HG02981 (cell line): ENCODE data around the gene BAHCC1.
"Not testable (repeated sequence)": the region's sequence is repeated elsewhere in the genome, so short reads cannot be mapped to it uniquely, and the experiment has no call there.

ENCODE experiments used
- ATAC-seq: cut with Tn5 transposase; IDR thresholded peaks from one replicate; pipeline ENCODE4 v1.9.1; 2021; ENCODE audit warnings: mild to moderate bottlenecking, moderate library complexity; ENCODE audit not compliant: unreplicated experiment

The BAHCC1 gene

DNA sequence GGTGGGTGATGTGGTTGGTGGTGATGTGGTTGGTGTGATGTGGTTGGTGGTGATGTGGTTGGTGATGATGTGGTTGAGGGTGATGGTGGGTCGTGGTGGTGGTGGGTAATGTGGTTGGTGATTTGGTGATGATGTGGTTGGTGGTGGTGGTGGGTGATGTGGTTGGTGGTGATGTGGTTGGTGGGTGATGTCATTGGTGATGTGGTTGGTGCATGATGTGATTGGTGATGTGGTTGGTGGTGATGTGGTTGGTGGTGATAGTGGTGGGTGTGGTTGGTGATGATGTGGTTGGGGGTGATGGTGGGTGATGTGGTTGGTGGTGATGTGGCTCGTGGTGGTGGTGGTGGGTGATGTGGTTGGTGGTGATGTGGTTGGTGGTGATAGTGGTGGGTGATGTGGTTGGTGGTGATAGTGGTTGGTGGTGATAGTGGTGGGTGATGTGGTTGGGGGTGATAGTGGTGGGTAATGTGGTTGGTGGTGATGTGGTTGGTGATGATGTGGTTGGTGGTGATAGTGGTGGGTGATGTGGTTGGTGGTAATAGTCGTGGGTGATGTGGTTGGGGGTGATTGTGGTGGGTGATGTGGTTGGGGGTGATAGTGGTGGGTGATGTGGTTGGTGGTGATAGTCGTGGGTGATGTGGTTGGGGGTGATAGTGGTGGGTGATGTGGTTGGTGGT, 30.6 kb downstream of the BAHCC1 start:
- ATAC-seq = not testable (repeated sequence)

DNA sequence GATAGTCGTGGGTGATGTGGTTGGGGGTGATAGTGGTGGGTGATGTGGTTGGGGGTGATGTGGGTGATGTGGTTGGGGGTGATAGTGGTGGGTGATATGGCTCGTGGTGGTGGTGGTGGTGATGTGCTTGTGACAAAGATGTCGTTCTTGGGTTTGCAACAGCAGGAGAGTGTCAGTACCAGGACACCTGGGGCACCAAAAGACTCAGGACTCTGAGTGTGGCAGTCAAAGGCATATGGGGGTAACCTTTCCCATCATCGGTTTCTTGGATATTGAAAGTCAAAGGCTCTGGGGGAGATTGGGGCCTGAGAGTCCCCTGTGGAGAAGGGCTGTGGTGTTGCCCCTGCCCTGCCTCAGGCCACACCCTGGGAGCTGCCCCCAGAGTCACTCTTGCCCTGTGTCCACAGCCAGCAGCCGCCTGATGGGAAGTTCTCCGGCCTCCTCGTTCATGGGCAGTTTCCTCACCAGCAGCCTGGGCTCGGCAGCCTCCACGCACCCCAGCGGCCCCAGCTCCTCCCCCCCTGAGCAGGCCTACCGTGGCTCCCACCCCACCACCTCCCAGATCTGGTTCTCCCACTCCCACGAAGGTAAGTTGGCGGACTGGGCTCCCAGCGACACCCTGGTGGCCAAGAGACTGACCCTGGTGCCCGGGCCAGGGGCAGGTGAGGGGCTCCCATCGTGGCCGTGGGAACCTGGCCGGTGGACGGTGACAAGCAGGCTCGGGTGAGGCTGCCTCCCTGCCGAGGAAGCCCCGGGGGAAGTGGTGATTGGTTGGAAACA, 31.3 kb downstream of the BAHCC1 start:
- ATAC-seq = no peak

DNA sequence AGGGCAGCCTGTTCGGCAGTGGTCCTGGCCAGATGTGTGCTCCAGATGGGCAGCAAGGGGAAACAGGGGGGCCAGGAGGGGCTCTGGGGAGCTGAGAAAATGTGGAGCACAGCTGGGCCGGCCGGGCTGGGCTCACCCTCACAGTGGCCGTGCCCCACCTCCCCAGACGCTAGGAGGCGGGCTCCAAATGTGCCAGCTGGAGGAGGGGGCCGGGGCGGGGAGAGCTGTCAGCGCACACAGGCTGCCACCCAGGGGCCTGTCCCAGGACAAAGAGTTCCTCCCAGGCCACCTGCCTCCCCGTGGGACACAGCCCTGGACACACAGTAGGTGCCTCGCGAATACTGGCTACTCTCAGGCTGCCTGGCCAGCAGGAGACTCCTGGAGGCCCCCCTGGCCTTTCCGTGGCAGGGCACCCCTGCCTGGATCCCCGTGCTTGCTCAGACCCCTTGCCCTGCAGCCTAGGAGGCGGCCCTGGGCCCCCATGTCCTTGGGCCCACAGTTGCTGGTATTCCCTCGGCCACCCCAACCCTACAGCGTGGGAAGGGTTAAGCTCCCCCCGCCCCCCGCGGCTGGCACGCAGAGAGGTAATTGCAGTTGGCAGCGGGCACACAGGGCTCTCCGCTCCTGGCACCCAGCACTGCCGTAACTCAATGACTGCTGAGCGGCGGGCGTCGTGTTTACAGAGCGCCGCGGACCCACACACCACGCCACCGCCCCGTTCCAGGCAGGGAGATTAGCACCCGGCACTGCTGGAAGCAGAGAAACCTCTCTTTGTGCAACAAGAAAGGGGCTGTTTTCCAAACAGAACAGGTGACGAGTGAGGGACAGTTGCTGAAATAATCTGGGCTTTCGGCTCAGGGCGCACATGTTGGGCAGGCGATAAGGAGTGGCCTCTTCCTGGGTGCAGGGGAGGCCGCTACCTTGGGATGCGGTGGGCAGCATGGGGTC, 32.2 kb downstream of the BAHCC1 start:
- ATAC-seq = no peak

DNA sequence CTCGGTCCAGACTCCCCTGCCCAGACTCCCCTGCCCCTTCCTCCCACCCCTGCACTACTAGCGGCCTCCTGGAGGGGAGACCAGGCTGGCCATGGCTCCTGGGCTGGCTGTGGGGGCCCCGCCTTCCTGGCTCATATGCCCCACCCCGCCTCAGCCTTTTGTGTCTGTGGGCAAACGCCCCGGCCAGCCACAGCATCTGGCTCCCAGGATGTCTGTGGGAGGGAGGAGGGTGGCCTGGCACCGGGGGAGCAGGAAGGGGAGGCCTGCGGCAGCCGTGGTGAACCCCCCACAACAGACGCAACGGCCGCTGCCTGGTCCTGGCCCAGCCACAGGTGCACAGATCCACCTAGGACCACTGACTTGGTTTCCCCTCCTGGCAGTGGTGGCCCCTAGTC, 32.9 kb downstream of the BAHCC1 start:
- no peak for ATAC-seq

DNA sequence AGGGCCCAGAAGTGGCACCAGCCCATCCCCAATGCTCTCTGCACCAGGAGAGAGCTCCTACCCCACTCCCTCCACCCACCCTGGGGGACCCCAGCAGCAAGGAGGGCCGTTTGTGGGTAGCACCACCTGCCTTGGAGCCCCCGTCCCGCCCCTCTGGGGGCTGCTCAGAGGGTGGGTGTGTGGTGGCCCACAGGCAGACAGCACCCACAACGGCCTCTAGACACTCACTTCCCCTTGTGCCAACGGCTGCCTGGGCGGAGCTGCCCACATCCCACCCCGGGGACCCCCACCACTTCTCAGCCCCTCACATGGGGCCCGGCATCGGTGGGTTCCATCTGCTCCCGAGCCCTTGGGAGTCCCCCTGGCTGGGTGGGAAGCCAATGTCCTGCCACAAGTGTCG, 33.3 kb downstream of the BAHCC1 start:
- no peak for ATAC-seq

DNA sequence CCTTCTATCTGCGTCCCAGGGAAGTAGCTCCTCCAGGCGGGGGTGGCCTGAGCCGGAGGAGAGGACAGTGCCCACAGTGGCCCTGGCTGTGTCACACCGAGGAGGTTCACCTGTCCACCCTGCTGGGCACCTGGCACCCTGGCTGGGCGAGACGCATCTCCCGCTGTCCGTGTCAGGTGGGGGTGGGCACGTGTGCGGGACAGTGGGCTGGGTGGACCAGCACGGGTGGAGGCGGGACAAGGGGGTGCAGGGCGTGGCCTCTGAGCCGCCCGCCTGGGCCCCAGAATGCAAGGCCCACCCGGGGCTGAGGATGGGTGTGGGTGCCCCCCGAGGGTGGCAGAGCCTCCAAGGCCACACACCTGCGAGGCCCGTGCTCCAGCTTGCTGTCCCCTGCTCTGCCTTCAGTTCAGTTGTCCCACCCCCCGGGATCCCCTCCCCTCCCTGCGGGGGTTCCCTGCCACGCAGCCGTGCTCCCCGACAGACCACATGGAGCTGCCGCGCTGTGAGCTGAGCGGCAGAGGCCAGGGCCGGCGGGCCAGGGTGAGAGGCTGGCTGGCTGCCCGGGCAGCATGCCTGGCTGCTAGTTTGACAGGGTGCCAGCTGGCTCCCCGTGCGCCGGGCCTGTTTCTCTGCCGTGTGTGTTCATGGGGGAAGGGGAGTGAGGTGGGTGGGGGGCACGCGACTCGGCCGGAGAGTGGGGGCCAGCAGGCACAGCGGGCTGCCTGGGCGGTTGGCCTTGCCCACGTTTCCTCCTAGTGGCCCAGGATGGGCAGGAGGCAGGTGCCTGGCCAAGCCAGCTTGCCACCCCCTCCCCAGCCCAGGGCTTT, 33.9 kb downstream of the BAHCC1 start:
- ATAC-seq = no peak

DNA sequence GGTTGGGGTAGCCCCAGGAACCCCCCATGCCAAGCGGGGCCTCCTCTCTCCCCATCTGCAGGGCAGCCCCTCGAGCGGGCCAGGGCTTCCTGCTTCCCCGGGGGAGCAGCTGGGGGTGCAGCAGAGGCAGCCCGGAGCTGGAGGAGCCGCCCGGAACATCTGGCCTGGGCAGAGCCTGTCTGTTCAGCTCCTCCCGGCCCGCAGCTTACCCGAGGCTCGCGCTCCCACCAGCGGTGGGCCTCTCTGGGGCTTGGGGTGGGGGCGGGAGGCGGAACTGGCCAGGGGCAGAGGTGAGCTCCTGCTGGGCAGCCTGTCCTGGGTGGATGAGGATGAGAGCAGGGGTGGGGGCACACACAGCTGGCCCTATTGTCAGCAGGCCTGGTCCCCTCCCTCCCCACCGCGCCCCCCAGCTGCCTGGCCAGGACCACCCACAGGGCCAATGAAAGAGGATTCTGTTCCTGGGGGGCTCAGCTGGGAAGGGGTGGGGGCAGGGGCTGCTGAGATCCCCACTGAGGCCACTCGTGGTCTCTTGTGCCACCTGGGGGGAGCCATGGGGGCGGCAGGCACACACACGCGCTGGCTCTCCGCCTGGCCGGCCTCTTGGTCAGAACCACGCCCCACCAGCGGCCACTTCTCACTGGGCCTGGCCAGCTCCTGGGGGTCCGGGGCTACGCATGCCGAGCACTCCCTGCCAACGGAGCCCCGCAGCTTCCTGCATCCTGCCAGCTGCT, 34.7 kb downstream of the BAHCC1 start:
- ATAC-seq = no peak

DNA sequence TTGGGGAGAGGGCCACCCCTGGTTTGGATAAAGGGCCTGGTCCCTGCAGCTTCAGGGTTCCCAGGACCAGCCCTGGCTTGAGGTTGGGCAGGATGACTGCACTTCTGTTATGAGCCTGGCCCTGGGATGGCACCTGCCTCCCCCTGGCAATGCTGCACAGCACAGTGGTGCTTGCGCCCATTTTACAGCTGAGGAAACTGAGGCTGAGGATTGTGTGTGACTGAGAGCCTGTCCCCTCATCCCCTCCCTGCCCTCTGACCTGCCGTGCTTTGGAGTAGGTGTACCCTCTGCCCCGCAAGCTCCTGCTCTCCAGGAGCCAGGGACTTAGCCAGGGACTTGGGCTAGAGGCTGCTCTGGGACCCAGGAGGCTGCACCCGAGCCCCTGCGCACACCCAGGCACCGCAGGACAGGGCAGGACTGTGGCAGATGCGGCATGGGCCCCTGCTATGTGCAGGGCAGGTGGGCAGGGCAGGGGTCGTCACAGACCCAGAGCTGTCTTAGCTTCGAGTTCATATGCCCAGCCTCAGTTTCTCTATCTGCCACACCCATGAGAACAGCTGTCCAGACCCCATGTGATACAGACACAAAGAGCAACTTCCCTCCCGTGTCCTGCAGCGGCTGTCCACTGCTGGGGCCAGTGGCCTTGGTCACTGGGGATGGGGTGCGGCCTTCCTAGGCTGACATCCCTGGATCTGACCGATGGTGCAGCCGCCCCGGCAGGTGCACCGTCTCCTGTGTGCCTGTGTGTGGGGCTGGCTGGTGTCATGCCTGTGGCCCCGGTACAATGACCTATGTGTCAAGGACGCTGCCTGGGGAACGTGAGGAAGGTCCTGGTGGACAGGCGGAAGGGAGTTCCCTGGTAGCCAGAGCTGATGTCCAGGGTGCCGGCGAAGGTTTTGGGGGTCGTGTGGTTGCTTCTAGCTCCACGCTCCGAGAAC, 36.6 kb downstream of the BAHCC1 start:
- ATAC-seq = no peak

DNA sequence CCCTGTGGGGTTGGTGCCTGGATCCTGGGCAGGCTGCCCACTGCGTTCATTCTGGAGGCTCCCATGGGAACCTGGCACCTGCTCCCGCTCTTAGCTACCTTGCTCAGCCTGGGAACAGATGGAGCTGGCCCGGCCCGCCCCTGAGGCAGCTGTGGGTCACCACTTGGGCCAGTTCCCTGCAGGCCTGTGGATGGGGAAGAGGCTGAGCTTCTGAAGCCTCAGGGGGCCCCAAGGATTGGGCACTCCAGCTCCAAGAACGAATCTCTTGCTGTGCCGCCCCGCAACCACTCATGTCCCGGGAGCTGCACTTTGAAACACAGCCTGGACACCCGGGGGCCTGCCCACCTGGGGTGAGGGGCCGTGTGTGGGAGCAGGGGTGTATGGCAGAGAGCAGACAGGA, 37.7 kb downstream of the BAHCC1 start:
- ATAC-seq = no peak

DNA sequence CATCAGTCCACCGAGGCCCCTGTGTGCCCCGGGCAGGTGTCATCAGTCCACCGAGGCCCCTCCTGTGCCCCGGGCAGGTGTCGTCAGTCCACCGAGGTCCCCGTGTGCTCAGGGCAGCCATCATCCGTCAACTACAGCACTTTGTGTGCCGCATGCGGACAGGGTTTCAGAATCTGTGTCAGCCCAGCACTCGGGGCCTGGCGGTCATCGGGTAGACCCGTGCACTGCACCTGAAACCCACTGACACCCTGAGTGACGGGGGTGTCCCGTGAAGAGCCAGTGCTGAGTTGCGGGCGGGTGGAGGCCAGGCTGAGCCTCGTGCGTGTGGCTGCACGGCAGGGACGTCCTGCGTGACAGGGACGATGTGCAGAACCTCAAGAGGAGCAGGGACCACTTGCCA, 38.4 kb downstream of the BAHCC1 start:
- ATAC-seq = no peak

DNA sequence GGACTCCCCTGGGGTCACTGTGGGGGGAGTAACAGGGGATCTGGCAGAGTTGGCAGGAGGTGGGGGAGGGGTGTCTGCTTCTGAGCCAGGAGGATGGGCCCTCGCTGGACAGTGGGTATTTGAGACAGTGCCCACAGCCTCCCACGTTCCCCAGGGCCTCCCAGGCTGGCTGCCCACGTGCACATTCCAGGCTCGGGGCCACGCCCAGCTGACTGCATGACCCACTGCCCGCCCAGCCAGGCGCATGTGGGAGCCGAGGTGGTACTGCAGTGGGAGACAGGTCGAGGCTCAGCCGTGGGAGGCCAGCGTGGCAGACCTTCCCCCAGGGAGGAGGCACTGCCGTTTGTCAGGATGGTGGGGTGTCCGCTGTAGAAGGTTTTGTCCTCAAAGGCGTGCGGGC, 38.8 kb downstream of the BAHCC1 start:
- no peak for ATAC-seq

DNA sequence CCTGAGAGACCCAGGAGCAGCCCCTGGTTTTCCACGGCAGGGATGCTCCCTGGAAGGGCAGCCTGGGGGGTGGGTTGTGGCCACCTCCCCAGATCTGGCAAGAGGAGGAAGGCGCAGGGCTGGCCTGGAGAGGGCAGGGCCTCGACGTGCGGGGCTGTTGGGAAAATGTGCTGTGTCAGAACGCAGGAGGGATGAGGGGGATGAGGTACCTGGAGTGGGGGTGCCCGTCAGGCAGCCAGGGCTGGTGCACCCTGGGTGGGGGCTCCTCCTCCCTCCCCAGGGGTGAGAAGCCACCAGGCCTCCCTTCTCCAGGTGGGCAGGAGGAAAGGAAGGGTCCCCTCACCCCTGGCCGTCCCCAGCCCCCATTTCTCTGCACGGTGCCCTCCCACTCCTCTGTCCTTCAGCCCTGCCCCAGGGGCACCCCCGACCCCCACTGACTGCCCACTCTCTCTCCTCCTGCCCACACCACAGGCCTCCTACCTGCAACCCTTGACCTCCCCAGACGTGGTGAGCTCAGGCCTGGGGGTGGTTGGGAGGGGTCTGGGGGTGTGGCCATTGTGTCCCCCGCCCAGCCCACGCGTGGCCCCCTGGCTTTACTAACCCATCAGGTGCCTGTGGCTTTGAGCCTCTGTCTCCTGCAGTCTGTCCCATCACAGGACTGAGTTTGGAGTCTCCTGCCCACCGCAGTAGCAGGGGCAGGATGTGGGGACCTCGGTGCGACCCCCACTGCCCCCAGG, 39.6 kb downstream of the BAHCC1 start:
- ATAC-seq = no peak

DNA sequence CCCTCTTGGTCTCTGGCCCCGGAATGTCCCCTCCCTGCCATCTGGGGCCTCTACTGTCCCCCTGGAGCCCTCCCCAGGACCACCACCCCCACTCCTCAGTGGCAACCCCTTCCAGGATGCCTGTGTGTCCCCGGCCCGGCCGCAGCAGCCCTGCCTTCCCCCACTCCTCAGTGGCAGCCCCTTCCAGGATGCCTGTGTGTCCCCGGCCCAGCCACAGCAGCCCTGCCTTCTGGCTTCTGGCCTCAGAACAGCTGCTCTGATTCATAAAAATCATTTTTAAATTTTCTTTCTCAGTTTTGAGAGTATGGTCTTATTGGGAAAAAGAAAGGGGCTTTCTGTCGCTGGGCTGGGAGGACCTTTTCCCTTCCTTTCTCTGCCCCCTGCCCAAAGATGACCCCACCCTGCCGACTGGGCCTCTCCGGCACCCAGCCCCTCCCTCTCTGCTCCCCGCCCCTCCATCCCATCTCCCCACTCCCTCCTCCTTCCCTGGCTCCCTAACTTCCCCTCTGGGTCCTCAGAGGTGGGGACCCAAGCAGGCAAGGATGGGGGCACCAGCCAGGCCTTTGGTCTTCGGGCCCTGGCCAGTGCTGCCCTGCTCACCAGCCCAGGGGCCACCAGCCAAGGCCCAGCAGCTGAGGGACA, 40.5 kb downstream of the BAHCC1 start:
- ATAC-seq = no peak

DNA sequence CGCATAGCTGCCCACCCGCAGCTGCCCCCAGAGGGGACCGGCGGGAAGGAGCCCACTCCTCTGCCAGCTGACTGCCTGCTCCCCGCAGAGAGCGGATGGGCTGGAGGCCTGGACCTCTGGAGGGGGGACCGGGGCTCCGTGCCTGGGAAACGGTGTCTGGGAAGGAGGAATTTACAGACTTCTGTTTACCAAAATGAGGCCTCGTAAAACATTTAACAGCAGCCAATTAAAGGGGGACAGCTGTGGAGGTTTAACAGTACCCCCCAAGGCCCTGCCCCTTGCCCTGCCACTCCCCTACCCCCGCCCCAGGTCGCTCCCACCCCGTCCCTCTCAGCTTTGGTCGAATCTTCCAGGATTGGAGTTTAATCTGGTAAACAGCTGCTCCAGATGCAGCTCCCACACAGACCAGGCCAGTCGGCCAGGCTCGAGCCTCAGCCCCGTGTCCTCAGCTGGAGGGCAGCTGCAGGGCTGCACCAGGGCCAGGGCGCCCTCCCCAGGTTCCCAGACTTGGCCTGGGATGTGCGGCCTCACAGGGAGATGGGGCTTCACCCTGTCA, 41.1 kb downstream of the BAHCC1 start:
- no peak for ATAC-seq

DNA sequence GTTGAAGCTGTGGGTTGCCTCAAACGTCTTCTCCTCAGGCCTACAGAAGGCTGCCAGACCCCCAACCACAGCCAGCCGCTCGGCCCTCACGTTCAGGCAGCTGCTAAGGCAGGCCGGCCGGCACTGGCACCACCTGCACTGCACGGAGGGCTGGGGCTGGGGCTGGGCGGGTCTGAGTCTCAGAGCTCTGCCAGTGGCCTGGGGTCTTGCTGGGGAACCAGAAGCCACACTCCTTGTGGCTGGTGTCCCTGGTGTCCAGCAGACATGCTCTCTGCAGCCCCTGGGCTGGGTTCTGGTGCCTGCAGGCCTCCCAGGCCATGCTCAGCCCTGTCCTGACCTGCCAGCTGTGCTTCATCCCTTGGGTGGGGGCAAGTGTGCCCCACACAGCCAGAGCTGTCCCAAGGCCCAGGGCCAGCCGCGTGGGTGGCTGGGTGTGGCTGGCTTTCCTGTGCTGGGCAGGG, 42.0 kb downstream of the BAHCC1 start:
- no peak for ATAC-seq

DNA sequence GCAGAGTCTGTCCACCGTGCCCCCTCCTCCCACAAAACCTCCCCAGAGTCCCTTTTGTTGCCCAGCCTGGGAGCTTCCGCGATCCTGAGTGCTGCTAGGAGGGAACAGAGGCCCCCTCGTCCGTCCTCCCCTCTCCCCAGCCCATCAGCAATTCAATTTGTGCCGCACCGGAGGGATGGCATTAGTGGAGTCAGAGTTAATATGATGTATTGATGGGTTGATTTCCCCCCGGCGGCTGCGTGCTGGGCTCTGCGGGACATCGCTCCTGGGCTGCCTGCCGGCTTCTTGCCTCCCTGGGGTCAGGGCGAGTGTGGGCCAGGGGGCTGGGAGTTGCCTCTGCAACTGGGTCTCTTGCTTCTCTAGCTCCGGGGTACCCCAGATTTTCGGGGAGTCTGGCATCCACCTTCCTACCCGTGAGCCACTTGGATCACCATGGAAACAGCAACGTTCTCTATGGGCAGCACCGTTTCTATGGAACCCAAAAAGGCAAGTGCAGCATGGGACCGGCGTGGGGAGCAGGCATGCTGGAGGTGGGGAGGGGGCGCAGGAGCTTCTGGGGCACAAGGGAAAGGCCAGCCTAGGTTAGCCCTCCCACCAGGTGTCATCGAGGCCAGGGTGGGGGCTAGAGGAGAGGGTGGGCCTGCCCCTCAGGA, 42.9 kb downstream of the BAHCC1 start:
- ATAC-seq = no peak

DNA sequence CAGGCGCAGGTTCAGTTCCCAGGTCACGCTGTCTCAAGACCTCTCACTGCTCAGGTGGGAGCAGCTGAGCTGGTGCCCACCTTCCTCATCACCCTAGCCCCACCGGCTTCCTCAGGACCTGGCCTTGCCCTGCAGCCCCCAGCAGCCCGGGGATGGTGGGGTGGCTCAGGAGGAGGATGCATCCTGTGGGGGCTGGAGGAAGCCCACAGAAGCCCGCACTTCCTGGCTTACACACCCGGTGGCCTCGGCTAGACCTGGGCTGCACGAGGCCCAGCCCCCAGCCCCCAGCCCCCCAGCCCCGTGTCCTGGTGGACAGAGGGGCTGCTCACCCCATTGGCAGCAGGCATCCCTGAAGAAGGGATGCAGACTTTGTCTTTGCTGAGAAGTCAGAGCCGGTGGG, 43.4 kb downstream of the BAHCC1 start:
- ATAC-seq = no peak
